Adrenal gland (tissue), 5 donors: ENCODE data around the gene RLN3.

Experiments used
- POLR2A ChIP-seq, 2 donors: fragments of 450-650 bp; IDR thresholded peaks; one replicate each; pipeline ENCODE4 v1.6.1; 2017; ENCODE audit warnings: antibody characterized with exemption in 2 of 2, mild to moderate bottlenecking in 2 of 2, moderate library complexity in 1 of 2
- TF ChIP-seq, protein P1 (sequence below), 6 experiments: fragments of 450-650 bp in 4 of 6; fragments of 200-600 bp in 2 of 6; sonication (generic) in 1 of 6; IDR thresholded peaks; 1 replicate in 5 of 6; 2 replicates in 1 of 6; pipeline versions ENCODE4 v1.5.1 to v1.8.0; 2016 to 2021; ENCODE audit warnings: antibody characterized with exemption in 6 of 6, mild to moderate bottlenecking in 2 of 6, moderate library complexity in 1 of 6
- donor health status: DM: no; HTN: no; CAD: no.

DNA sequence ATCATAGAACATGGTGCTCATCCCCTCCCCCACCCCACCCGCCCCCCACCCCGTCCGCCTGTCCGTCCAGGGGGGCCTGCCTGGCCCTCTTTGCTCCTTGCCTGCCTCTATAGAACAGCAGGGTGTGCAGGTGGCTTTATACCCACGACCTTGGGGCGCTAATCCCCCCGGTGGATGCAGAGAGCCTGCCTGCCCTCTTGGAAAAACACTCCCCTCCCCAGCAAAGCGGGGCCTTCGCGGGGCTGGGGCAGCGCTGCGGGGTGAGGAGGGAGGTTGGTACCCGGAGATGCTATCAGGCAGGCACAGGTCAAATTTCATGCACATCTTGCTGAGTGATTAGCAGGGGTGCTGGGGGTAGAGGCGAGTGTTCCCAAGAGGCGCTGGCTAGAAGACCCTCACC, 43.8 kb upstream of the RLN3 start:
- no peak for TF ChIP-seq POLR2A (IDR thresholded peaks at IDR 0.05)
- TF ChIP-seq, protein P1, sequence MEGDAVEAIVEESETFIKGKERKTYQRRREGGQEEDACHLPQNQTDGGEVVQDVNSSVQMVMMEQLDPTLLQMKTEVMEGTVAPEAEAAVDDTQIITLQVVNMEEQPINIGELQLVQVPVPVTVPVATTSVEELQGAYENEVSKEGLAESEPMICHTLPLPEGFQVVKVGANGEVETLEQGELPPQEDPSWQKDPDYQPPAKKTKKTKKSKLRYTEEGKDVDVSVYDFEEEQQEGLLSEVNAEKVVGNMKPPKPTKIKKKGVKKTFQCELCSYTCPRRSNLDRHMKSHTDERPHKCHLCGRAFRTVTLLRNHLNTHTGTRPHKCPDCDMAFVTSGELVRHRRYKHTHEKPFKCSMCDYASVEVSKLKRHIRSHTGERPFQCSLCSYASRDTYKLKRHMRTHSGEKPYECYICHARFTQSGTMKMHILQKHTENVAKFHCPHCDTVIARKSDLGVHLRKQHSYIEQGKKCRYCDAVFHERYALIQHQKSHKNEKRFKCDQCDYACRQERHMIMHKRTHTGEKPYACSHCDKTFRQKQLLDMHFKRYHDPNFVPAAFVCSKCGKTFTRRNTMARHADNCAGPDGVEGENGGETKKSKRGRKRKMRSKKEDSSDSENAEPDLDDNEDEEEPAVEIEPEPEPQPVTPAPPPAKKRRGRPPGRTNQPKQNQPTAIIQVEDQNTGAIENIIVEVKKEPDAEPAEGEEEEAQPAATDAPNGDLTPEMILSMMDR (IDR thresholded peaks at IDR 0.05) = no peak
